ENCODE results near the gene NOP9. TPM values are rescaled to one million over a fixed set of nuclear protein-coding genes. Genes with fewer than 3 reads are reported as not detected.

Gene NOP9
- total and polyA plus RNA-seq, 4 experiments from 2014 or later: 0.83 to 28.1 (median 12.3) TPM

Other genes with a start within 250 kb of the NOP9 start
Only the 30 nearest of the 34 such genes appear.
- gene DCAF11, start 185.1 kb upstream of the NOP9 start, total RNA-seq: 10 to 100 TPM; 71.5 to 75.8 TPM
- 10 to 100 TPM; 75.1 to 93.4 TPM for gene DCAF11, start 185.1 kb upstream of the NOP9 start, polyA plus RNA-seq
- gene NRL, start 184.9 kb upstream of the NOP9 start, total RNA-seq: 1 to 10 TPM; 2.9 to 4.5 TPM
- 1 to 10 TPM; 1.4 to 1.6 TPM for gene NRL, start 184.9 kb upstream of the NOP9 start, polyA plus RNA-seq
- 1 to 10 TPM; 3.2 to 4.2 TPM for gene FITM1, start 169.2 kb upstream of the NOP9 start, total RNA-seq
- under 1 TPM; 0.69 to 0.81 TPM for gene FITM1, start 169.2 kb upstream of the NOP9 start, polyA plus RNA-seq
- gene PSME1, start 163.7 kb upstream of the NOP9 start, total RNA-seq: 100 to 1,000 TPM; 257 to 273 TPM
- gene PSME1, start 163.7 kb upstream of the NOP9 start, polyA plus RNA-seq: 1,000 to 10,000 TPM in 1 of 2 donors, 100 to 1,000 TPM in 1; 976 to 1,008 TPM
- gene EMC9, start 158.3 kb upstream of the NOP9 start, total RNA-seq: 10 to 100 TPM; 33.0 to 33.9 TPM
- gene EMC9, start 158.3 kb upstream of the NOP9 start, polyA plus RNA-seq: 10 to 100 TPM; 11.4 to 13.6 TPM
- 100 to 1,000 TPM; 143 to 150 TPM for gene PSME2, start 153.2 kb upstream of the NOP9 start, total RNA-seq
- gene PSME2, start 153.2 kb upstream of the NOP9 start, polyA plus RNA-seq: 100 to 1,000 TPM; 511 to 815 TPM
- gene RNF31, start 152.4 kb upstream of the NOP9 start, total RNA-seq: 100 to 1,000 TPM; 108 to 113 TPM
- gene RNF31, start 152.4 kb upstream of the NOP9 start, polyA plus RNA-seq: 10 to 100 TPM; 44.3 to 75.7 TPM
- gene IRF9, start 138.6 kb upstream of the NOP9 start, total RNA-seq: 100 to 1,000 TPM; 154 to 157 TPM
- gene IRF9, start 138.6 kb upstream of the NOP9 start, polyA plus RNA-seq: 100 to 1,000 TPM in 1 of 2 donors, 10 to 100 TPM in 1; 59.3 to 121 TPM
- gene REC8, start 127.8 kb upstream of the NOP9 start, total RNA-seq: 10 to 100 TPM; 27.7 to 30.5 TPM
- 1 to 10 TPM; 2.8 to 9.8 TPM for gene REC8, start 127.8 kb upstream of the NOP9 start, polyA plus RNA-seq
- 10 to 100 TPM; 22.4 to 30.2 TPM for gene IPO4, start 111.0 kb upstream of the NOP9 start, total RNA-seq
- gene IPO4, start 111.0 kb upstream of the NOP9 start, polyA plus RNA-seq: 10 to 100 TPM; 19.8 to 20.2 TPM
- gene TM9SF1, start 104.4 kb upstream of the NOP9 start, total RNA-seq: 10 to 100 TPM; 24.1 to 26.3 TPM
- gene TM9SF1, start 104.4 kb upstream of the NOP9 start, polyA plus RNA-seq: 10 to 100 TPM; 38.4 to 40.6 TPM
- 1 to 10 TPM; 1.2 to 1.9 TPM for gene TSSK4, start 94.2 kb upstream of the NOP9 start, total RNA-seq
- gene TSSK4, start 94.2 kb upstream of the NOP9 start, polyA plus RNA-seq: 1 to 10 TPM in 1 of 2 donors, under 1 TPM in 1; 0.47 to 1.3 TPM
- 100 to 1,000 TPM in 1 of 2 experiments, 10 to 100 TPM in 1; 99.3 to 101 TPM for gene CHMP4A, start 86.4 kb upstream of the NOP9 start, total RNA-seq
- gene CHMP4A, start 86.4 kb upstream of the NOP9 start, polyA plus RNA-seq: 100 to 1,000 TPM; 164 to 194 TPM
- gene MDP1, start 83.8 kb upstream of the NOP9 start, total RNA-seq: 10 to 100 TPM; 12.5 to 15.3 TPM
- gene MDP1, start 83.8 kb upstream of the NOP9 start, polyA plus RNA-seq: 10 to 100 TPM; 27.3 to 28.1 TPM
- gene NEDD8, start 67.5 kb upstream of the NOP9 start, total RNA-seq: 100 to 1,000 TPM; 116 to 127 TPM
- gene NEDD8, start 67.5 kb upstream of the NOP9 start, polyA plus RNA-seq: 100 to 1,000 TPM; 351 to 425 TPM
- gene GMPR2, start 66.9 kb upstream of the NOP9 start, total RNA-seq: 10 to 100 TPM; 91.0 to 95.8 TPM
- 100 to 1,000 TPM; 103 to 116 TPM for gene GMPR2, start 66.9 kb upstream of the NOP9 start, polyA plus RNA-seq
- gene TINF2, start 57.2 kb upstream of the NOP9 start, total RNA-seq: 100 to 1,000 TPM; 131 to 132 TPM
- 100 to 1,000 TPM; 151 to 169 TPM for gene TINF2, start 57.2 kb upstream of the NOP9 start, polyA plus RNA-seq
- 10 to 100 TPM; 11.0 to 16.1 TPM for gene TGM1, start 36.7 kb upstream of the NOP9 start, total RNA-seq
- gene TGM1, start 36.7 kb upstream of the NOP9 start, polyA plus RNA-seq: under 1 TPM; 0.11 to 0.12 TPM
- 10 to 100 TPM; 55.6 to 62.5 TPM for gene RABGGTA, start 28.3 kb upstream of the NOP9 start, total RNA-seq
- 10 to 100 TPM; 22.9 to 32.5 TPM for gene RABGGTA, start 28.3 kb upstream of the NOP9 start, polyA plus RNA-seq
- gene DHRS1, start 70 bp upstream of the NOP9 start, total RNA-seq: 10 to 100 TPM; 37.6 to 38.6 TPM
- gene DHRS1, start 70 bp upstream of the NOP9 start, polyA plus RNA-seq: 10 to 100 TPM; 31.4 to 32.9 TPM
- 10 to 100 TPM; 22.3 to 26.0 TPM for gene CIDEB, start 8.1 kb downstream of the NOP9 start, total RNA-seq
- 10 to 100 TPM; 17.2 to 24.3 TPM for gene CIDEB, start 8.1 kb downstream of the NOP9 start, polyA plus RNA-seq
- gene LTB4R2, start 10.3 kb downstream of the NOP9 start, total RNA-seq: 10 to 100 TPM; 18.0 to 18.8 TPM
- gene LTB4R2, start 10.3 kb downstream of the NOP9 start, polyA plus RNA-seq: 1 to 10 TPM; 2.3 to 3.2 TPM
- 10 to 100 TPM; 19.5 to 20.0 TPM for gene LTB4R, start 11.7 kb downstream of the NOP9 start, total RNA-seq
- 10 to 100 TPM in 1 of 2 donors, 1 to 10 TPM in 1; 9.6 to 10.6 TPM for gene LTB4R, start 11.7 kb downstream of the NOP9 start, polyA plus RNA-seq
- gene ADCY4, start 35.2 kb downstream of the NOP9 start, total RNA-seq: 1 to 10 TPM; 7.1 to 8.1 TPM
- under 1 TPM; 0.48 to 0.62 TPM for gene ADCY4, start 35.2 kb downstream of the NOP9 start, polyA plus RNA-seq
- gene RIPK3, start 40.1 kb downstream of the NOP9 start, total RNA-seq: 10 to 100 TPM; 63.0 to 63.5 TPM
- 10 to 100 TPM in 1 of 2 donors, 1 to 10 TPM in 1; 6.2 to 16.7 TPM for gene RIPK3, start 40.1 kb downstream of the NOP9 start, polyA plus RNA-seq
- gene NFATC4, start 68.3 kb downstream of the NOP9 start, total RNA-seq: not detected
- not detected for gene NFATC4, start 68.3 kb downstream of the NOP9 start, polyA plus RNA-seq
- under 1 TPM in 1 of 2 experiments, not detected in 1; 0.32 TPM for gene NYNRIN, start 99.2 kb downstream of the NOP9 start, total RNA-seq
- gene NYNRIN, start 99.2 kb downstream of the NOP9 start, polyA plus RNA-seq: under 1 TPM in 1 of 2 donors, not detected in 1; 0.02 TPM
- 1 to 10 TPM; 3.8 to 6.1 TPM for gene CBLN3, start 129.8 kb downstream of the NOP9 start, total RNA-seq
- gene CBLN3, start 129.8 kb downstream of the NOP9 start, polyA plus RNA-seq: under 1 TPM in 1 of 2 donors, not detected in 1; 0.41 TPM
- gene KHNYN, start 130.1 kb downstream of the NOP9 start, total RNA-seq: 100 to 1,000 TPM; 137 to 142 TPM
- 10 to 100 TPM; 11.6 to 21.4 TPM for gene KHNYN, start 130.1 kb downstream of the NOP9 start, polyA plus RNA-seq
- gene SDR39U1, start 142.9 kb downstream of the NOP9 start, total RNA-seq: 100 to 1,000 TPM; 102 to 109 TPM
- gene SDR39U1, start 142.9 kb downstream of the NOP9 start, polyA plus RNA-seq: 10 to 100 TPM; 43.2 to 56.8 TPM

All from CD4-positive, alpha-beta memory T cell (primary cell).